WTC11 (cell line): ENCODE measurements around the gene AOX1. TPM values are rescaled to one million over a fixed set of nuclear protein-coding genes. Genes with fewer than 3 reads are reported as not detected.

Experiments used
- ATAC-seq: fragments of 200-7000 bp; cut with Tn5 transposase; 2 replicates; pipeline ENCODE4 v1.10.0; 2021; ENCODE audit warnings: mild to moderate bottlenecking, moderate library complexity
- CTCF ChIA-PET: fragments of 300-600 bp; sonication (Branson Sonifier 250); formaldehyde crosslinking; loops from one replicate; lab custom pipeline; 2021; ENCODE audit warnings: antibody characterized with exemption; lab: Charles Lee
- POLR2A ChIA-PET: fragments of 350-600 bp; sonication (Branson Sonifier 250); formaldehyde crosslinking; loops from one replicate; lab custom pipeline; 2021; ENCODE audit warnings: antibody characterized with exemption; lab: Charles Lee
- DNase-seq: peaks from one replicate; pipeline ENCODE4 v3.0.0; 2021; ENCODE audit warnings: low spot score
- H3K27ac Mint-ChIP-seq: 2 replicates; pipeline ENCODE4 v1.8.0; 2021; ENCODE audit warnings: mixed read lengths
- H3K27me3 Mint-ChIP-seq: 2 replicates; pipeline ENCODE4 v1.8.0; 2021; ENCODE audit warnings: low read depth, mild to moderate bottlenecking, moderate library complexity, mixed read lengths
- H3K36me3 Mint-ChIP-seq: 2 replicates; pipeline ENCODE4 v1.8.0; 2021; ENCODE audit warnings: mixed read lengths
- H3K4me1 Mint-ChIP-seq: 2 replicates; pipeline ENCODE4 v1.8.0; 2022; ENCODE audit warnings: mixed read lengths
- H3K4me3 Mint-ChIP-seq: 2 replicates; pipeline ENCODE4 v1.8.0; 2021; ENCODE audit warnings: mild to moderate bottlenecking, moderate library complexity, mixed read lengths
- H3K9me3 Mint-ChIP-seq: 2 replicates; pipeline ENCODE4 v1.8.0; 2021; ENCODE audit warnings: mixed read lengths
- ATF1 ChIP-seq: sonication (generic); formaldehyde crosslinking; IDR thresholded peaks from 2 replicates; pipeline ENCODE4 v1.8.1; 2023; ENCODE audit warnings: mild to moderate bottlenecking, moderate library complexity, missing genetic modification reagents
- CBFB ChIP-seq: sonication (generic); formaldehyde crosslinking; IDR thresholded peaks from 2 replicates; pipeline ENCODE4 v1.8.1; 2022; ENCODE audit warnings: mild to moderate bottlenecking, low read depth, missing genetic modification reagents
- CREB1 ChIP-seq: sonication (generic); formaldehyde crosslinking; IDR thresholded peaks from 2 replicates; pipeline ENCODE4 v1.8.0; 2023; ENCODE audit warnings: mild to moderate bottlenecking, missing genetic modification reagents
- ESRRA ChIP-seq: sonication (generic); formaldehyde crosslinking; IDR thresholded peaks from 2 replicates; pipeline ENCODE4 v1.8.1; 2022; ENCODE audit warnings: mild to moderate bottlenecking, missing genetic modification reagents, borderline replicate concordance
- ETV6 ChIP-seq: sonication (generic); formaldehyde crosslinking; IDR thresholded peaks from 2 replicates; pipeline ENCODE4 v1.8.1; 2022; ENCODE audit warnings: mild to moderate bottlenecking, missing genetic modification reagents
- FOXJ3 ChIP-seq: sonication (generic); formaldehyde crosslinking; IDR thresholded peaks from 2 replicates; pipeline ENCODE4 v1.9.0; 2021; ENCODE audit warnings: missing genetic modification reagents, mild to moderate bottlenecking, borderline replicate concordance
- FOXK1 ChIP-seq: sonication (generic); formaldehyde crosslinking; IDR thresholded peaks from 2 replicates; pipeline ENCODE4 v1.8.0; 2022; ENCODE audit warnings: mild to moderate bottlenecking, moderate library complexity, missing genetic modification reagents
- GABPB1 ChIP-seq: sonication (generic); formaldehyde crosslinking; IDR thresholded peaks from 2 replicates; pipeline ENCODE4 v1.8.1; 2023; ENCODE audit warnings: mild to moderate bottlenecking, missing genetic modification reagents
- IRF2 ChIP-seq: sonication (generic); formaldehyde crosslinking; IDR thresholded peaks from 2 replicates; pipeline ENCODE4 v1.8.0; 2022; ENCODE audit warnings: low read depth, missing genetic modification reagents, borderline replicate concordance
- MXD4 ChIP-seq: fragments of 250-450 bp; sonication (Bioruptor Pico); IDR thresholded peaks from 2 replicates; pipeline ENCODE4 v1.8.0; 2021; ENCODE audit warnings: mild to moderate bottlenecking, moderate library complexity, borderline replicate concordance
- NR1H2 ChIP-seq: sonication (generic); formaldehyde crosslinking; IDR thresholded peaks from 2 replicates; pipeline ENCODE4 v1.9.0; 2021; ENCODE audit warnings: mild to moderate bottlenecking, moderate library complexity, missing genetic modification reagents
- NR2C2 ChIP-seq: sonication (generic); formaldehyde crosslinking; IDR thresholded peaks from 2 replicates; pipeline ENCODE4 v1.8.0; 2022; ENCODE audit warnings: mild to moderate bottlenecking, missing genetic modification reagents
- TCF7 ChIP-seq: sonication (generic); formaldehyde crosslinking; IDR thresholded peaks from 2 replicates; pipeline ENCODE4 v1.8.0; 2022; ENCODE audit warnings: mild to moderate bottlenecking, low read depth, missing genetic modification reagents, moderate library complexity
- ZMAT4 ChIP-seq: fragments of 250-450 bp; sonication (Bioruptor Pico); IDR thresholded peaks from 2 replicates; pipeline ENCODE4 v1.9.0; 2021; ENCODE audit warnings: mild to moderate bottlenecking
- ZNF396 ChIP-seq: fragments of 250-450 bp; sonication (Bioruptor Pico); IDR thresholded peaks from 2 replicates; pipeline ENCODE4 v1.8.0; 2021; ENCODE audit warnings: mild to moderate bottlenecking, moderate library complexity, borderline replicate concordance
- ZNF416 ChIP-seq: fragments of 250-450 bp; sonication (Bioruptor Pico); IDR thresholded peaks from 2 replicates; pipeline ENCODE4 v1.9.0; 2021; ENCODE audit warnings: mild to moderate bottlenecking, inconsistent platforms
- ZSCAN18 ChIP-seq: fragments of 250-450 bp; sonication (Bioruptor Pico); IDR thresholded peaks from 2 replicates; pipeline ENCODE4 v2.1.2; 2022; ENCODE audit warnings: mild to moderate bottlenecking, moderate library complexity
- total RNA-seq: library from RNA; stranded (reverse); gene quantifications from 3 replicates; pipeline ENCODE4 v1.2.3, GENCODE V29; 2021
- TF ChIP-seq, protein P1 (sequence below): fragments of 250-450 bp; sonication (Bioruptor Pico); IDR thresholded peaks from 2 replicates; pipeline ENCODE4 v1.9.0; 2021; ENCODE audit warnings: moderate library complexity, mild to moderate bottlenecking, inconsistent platforms, borderline replicate concordance
- TF ChIP-seq, protein P2 (sequence below): sonication (generic); formaldehyde crosslinking; IDR thresholded peaks from 2 replicates; pipeline ENCODE4 v1.8.0; 2022; ENCODE audit warnings: mild to moderate bottlenecking, missing genetic modification reagents
- TF ChIP-seq, protein P3 (sequence below): sonication (generic); formaldehyde crosslinking; IDR thresholded peaks from 2 replicates; pipeline ENCODE4 v1.8.1; 2022; ENCODE audit warnings: low read depth, missing genetic modification reagents, borderline replicate concordance

AOX1 gene
- total RNA-seq, 1 experiment from 2014 or later = 4.8 TPM

GRCh38 chr2:200616656-200617055, 30.8 kb downstream of the AOX1 start (continued):
- TF ChIP-seq IRF2 = no peak
- no peak for TF ChIP-seq ZNF396 (CRISPR knock-in tag)
- TF ChIP-seq ZNF416 (CRISPR knock-in tag) = no peak
- TF ChIP-seq, protein P1, sequence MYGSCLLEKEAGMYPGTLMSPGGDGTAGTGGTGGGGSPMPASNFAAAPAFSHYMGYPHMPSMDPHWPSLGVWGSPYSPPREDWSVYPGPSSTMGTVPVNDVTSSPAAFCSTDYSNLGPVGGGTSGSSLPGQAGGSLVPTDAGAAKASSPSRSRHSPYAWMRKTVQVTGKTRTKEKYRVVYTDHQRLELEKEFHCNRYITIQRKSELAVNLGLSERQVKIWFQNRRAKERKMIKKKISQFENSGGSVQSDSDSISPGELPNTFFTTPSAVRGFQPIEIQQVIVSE (CRISPR knock-in tag) = no peak
- no peak for TF ChIP-seq CREB1 (CRISPR knock-in tag)
- TF ChIP-seq MXD4 = no peak
- no peak for TF ChIP-seq FOXJ3 (CRISPR knock-in tag)
- no peak for TF ChIP-seq CBFB (CRISPR knock-in tag)
- TF ChIP-seq ETV6 (CRISPR knock-in tag) = no peak
- no peak for TF ChIP-seq ESRRA
- no peak for TF ChIP-seq ZMAT4 (CRISPR knock-in tag)
- TF ChIP-seq FOXK1 (CRISPR knock-in tag) = no peak
- TF ChIP-seq, protein P2, sequence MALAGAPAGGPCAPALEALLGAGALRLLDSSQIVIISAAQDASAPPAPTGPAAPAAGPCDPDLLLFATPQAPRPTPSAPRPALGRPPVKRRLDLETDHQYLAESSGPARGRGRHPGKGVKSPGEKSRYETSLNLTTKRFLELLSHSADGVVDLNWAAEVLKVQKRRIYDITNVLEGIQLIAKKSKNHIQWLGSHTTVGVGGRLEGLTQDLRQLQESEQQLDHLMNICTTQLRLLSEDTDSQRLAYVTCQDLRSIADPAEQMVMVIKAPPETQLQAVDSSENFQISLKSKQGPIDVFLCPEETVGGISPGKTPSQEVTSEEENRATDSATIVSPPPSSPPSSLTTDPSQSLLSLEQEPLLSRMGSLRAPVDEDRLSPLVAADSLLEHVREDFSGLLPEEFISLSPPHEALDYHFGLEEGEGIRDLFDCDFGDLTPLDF (CRISPR knock-in tag) = no peak
- TF ChIP-seq, all 79 proteins: peak for 0

DNA sequence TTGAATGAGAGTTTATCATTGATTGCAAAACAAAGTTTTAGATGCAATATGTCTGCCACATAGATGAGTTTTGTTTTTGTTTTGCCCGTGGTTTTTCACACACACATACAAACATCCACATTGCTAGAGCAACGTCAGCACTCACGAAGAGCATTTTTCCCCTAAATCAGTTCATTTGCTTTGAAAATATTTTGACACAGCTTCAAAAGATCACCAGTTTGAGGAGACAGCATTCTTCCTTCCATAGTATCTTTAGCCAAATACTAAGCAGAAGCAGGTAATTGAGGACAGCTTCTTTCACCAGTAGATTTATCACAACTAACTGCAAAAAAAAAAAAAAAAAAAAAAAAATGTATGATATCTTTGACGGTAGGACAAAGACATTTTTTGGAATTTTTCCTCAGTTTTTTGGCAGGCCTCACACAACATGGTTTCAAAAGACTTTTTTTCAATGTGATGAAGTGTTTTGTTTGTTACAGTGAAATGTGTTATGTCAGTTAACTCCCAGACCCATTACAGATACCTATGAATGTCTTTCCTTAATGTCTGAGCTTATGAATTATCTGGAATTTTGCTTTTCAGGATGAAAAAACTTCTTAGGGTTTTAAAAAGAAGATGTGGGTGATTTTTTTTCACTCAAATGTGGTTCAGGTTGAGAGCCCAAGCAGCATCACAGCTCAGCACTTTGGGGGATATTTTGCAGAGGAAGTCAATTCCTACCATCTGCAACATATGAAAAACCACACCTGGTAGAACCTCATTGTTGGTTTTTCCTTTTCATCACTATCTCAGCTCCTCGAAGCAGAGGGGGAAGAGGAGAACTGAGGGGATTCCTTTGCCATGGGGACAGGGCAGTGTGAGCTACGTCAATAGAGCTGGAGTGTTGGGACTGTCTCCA, 31.6 kb downstream of the AOX1 start:
- no peaks in the 10 kb centered on the region; the same call in 1 of the 2 replicates for H3K27me3 Mint-ChIP-seq
- no peaks in the 10 kb centered on the region for H3K9me3 Mint-ChIP-seq
- ATAC-seq = no peak
- H3K36me3 Mint-ChIP-seq = no peaks in the 10 kb centered on the region
- CTCF ChIA-PET = interaction anchor here (0.8 to 3.0 kb wide), 4 partner anchors 10 to 178 kb away, joined by 3 to 10 read pairs (median 4); partner anchors contain the start of gene AOX1
- H3K27ac Mint-ChIP-seq = no peak overlapping the region
- POLR2A ChIA-PET = no interaction called here
- DNase-seq = no peak
- no peaks in the 10 kb centered on the region for H3K4me1 Mint-ChIP-seq
- no peak overlapping the region for H3K4me3 Mint-ChIP-seq
- TF ChIP-seq ATF1 (CRISPR knock-in tag) = no peak
- no peak for TF ChIP-seq TCF7
- no peak for TF ChIP-seq GABPB1 (CRISPR knock-in tag)
- TF ChIP-seq NR1H2 (CRISPR knock-in tag) = no peak
- no peak for TF ChIP-seq ZSCAN18 (CRISPR knock-in tag)
- TF ChIP-seq, protein P3, sequence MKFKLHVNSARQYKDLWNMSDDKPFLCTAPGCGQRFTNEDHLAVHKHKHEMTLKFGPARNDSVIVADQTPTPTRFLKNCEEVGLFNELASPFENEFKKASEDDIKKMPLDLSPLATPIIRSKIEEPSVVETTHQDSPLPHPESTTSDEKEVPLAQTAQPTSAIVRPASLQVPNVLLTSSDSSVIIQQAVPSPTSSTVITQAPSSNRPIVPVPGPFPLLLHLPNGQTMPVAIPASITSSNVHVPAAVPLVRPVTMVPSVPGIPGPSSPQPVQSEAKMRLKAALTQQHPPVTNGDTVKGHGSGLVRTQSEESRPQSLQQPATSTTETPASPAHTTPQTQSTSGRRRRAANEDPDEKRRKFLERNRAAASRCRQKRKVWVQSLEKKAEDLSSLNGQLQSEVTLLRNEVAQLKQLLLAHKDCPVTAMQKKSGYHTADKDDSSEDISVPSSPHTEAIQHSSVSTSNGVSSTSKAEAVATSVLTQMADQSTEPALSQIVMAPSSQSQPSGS (CRISPR knock-in tag) = no peak
- TF ChIP-seq NR2C2 (CRISPR knock-in tag) = no peak
- TF ChIP-seq, all 79 proteins: peak for 0
